Type B pancreatic cell (in vitro differentiated cells): ENCODE measurements around the gene GABRR3. TPM values are rescaled to one million over a fixed set of nuclear protein-coding genes. Genes with fewer than 3 reads are reported as not detected.

Source experiments
- DNase-seq: peaks from one replicate; pipeline ENCODE4 v3.0.0; 2021; ENCODE audit warnings: mixed read lengths; ENCODE audit not compliant: unreplicated experiment; ENCODE audit errors: extremely low spot score
- H3K27ac Mint-ChIP-seq: 2 replicates; pipeline ENCODE4 v1.8.0; 2021; ENCODE audit warnings: mild to moderate bottlenecking, mixed read lengths
- H3K27me3 Mint-ChIP-seq: 2 replicates; pipeline ENCODE4 v1.8.0; 2021; ENCODE audit warnings: mixed read lengths
- H3K36me3 Mint-ChIP-seq: 2 replicates; pipeline ENCODE4 v1.8.0; 2021; ENCODE audit warnings: mixed read lengths
- H3K4me1 Mint-ChIP-seq: one replicate; pipeline ENCODE4 v1.8.0; 2021; ENCODE audit warnings: mixed read lengths; ENCODE audit not compliant: unreplicated experiment
- H3K4me3 Mint-ChIP-seq: 2 replicates; pipeline ENCODE4 v1.8.0; 2021; ENCODE audit warnings: mild to moderate bottlenecking, mixed read lengths
- H3K9me3 Mint-ChIP-seq: 2 replicates; pipeline ENCODE4 v1.8.0; 2021; ENCODE audit warnings: mixed read lengths
- total RNA-seq: library from RNA; stranded (reverse); gene quantifications from 2 replicates; pipeline ENCODE4 v1.2.1, GENCODE V29; 2021; ENCODE audit warnings: low replicate concordance
- TF ChIP-seq, protein P1 (sequence below): fragments of 200-600 bp; sonication (generic); conservative IDR thresholded peaks from 2 replicates; pipeline ENCODE4 v1.5.0; 2021; ENCODE audit warnings: antibody characterized with exemption, mild to moderate bottlenecking

GABRR3 gene
- total RNA-seq, 1 donor from 2014 or later = not detected

DNA sequence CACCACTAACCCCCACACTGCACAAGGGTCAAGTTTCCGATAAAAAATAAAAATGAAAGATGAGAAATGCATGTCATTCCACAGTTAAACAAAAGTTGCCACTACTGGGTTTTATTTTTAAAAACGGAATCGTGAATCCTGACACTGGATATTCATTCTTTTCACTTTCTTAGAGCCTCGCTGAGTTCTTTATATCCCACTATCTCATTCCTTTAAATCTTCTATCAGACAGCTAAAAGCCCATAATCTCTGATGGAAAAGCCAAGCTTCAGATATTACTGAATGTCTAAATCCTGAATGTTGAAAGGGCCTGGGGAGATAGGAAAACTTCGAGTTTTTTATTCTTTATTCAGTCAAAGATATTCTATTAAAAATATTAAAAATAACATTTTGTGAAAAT is 74.6 kb downstream of the GABRR3 start:
- Mint-ChIP-seq H3K27ac (no peak overlapping the region), H3K36me3 (peaks cover 37% of the 10 kb centered on the region), H3K4me3 (no peak overlapping the region), H3K9me3 (no peaks in the 10 kb centered on the region), H3K4me1 (peaks cover 16% of the 10 kb centered on the region), H3K27me3 (no peaks in the 10 kb centered on the region)
- DNase-seq = no peak
- TF ChIP-seq, protein P1, sequence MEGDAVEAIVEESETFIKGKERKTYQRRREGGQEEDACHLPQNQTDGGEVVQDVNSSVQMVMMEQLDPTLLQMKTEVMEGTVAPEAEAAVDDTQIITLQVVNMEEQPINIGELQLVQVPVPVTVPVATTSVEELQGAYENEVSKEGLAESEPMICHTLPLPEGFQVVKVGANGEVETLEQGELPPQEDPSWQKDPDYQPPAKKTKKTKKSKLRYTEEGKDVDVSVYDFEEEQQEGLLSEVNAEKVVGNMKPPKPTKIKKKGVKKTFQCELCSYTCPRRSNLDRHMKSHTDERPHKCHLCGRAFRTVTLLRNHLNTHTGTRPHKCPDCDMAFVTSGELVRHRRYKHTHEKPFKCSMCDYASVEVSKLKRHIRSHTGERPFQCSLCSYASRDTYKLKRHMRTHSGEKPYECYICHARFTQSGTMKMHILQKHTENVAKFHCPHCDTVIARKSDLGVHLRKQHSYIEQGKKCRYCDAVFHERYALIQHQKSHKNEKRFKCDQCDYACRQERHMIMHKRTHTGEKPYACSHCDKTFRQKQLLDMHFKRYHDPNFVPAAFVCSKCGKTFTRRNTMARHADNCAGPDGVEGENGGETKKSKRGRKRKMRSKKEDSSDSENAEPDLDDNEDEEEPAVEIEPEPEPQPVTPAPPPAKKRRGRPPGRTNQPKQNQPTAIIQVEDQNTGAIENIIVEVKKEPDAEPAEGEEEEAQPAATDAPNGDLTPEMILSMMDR = no peak

GRCh38 chr3:97959872-97960271 is 75.2 kb downstream of the GABRR3 start:
- Mint-ChIP-seq H3K4me1 (peaks cover 16% of the 10 kb centered on the region), H3K27ac (no peak overlapping the region), H3K27me3 (no peaks in the 10 kb centered on the region), H3K9me3 (no peaks in the 10 kb centered on the region), H3K36me3 (peaks cover 36% of the 10 kb centered on the region), H3K4me3 (no peak overlapping the region)
- TF ChIP-seq, protein P1 = no peak
- DNase-seq = no peak

DNA sequence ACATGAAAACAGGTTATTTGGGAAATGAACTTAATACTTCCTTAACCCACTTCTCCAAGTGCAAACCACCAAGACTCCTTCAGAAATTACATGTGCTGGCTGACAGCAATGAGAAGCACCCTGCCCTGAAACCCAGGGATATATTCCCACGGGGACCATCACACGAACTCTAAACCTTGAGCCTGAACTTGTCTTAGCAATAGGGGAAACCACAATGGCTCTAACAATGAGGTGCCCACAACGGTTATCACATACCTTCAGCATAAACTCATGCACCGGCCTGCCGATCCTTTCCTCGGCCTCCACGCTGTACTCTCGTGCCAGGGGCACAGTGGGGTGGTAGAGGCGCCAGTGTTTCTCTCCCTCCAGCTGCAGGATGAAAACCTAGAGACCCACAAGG is 76.3 kb downstream of the GABRR3 start:
- H3K4me3 Mint-ChIP-seq = no peak overlapping the region
- DNase-seq = no peak
- H3K27ac Mint-ChIP-seq = no peak overlapping the region
- TF ChIP-seq, protein P1 = no peak
- H3K36me3 Mint-ChIP-seq = peaks cover 35% of the 10 kb centered on the region
- H3K27me3 Mint-ChIP-seq = no peaks in the 10 kb centered on the region
- H3K4me1 Mint-ChIP-seq = peaks cover 16% of the 10 kb centered on the region
- H3K9me3 Mint-ChIP-seq = no peaks in the 10 kb centered on the region

DNA sequence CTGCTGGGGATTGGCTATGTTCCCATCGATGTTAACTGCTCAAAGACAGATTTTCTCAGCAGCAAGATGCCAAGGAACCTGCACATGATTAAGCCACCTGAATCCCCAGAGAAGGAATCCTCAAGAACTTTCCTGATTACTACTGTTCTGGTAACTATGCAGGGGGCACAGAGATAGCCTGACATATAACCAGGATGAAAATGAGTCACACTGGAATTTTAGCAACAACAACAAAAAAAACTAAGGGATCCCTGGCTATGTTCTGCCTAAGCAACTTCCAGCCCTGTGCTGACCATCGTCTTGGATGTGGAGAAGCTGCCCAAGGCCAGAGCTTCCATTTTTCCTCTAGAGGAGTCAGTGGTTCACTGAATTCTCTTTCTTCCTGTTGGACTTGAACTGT is 76.7 kb downstream of the GABRR3 start:
- Mint-ChIP-seq H3K4me3 (no peak overlapping the region), H3K27ac (no peak overlapping the region), H3K36me3 (peaks cover 31% of the 10 kb centered on the region), H3K4me1 (peaks cover 16% of the 10 kb centered on the region), H3K27me3 (no peaks in the 10 kb centered on the region), H3K9me3 (no peaks in the 10 kb centered on the region)
- TF ChIP-seq, protein P1 = no peak
- no peak for DNase-seq

DNA sequence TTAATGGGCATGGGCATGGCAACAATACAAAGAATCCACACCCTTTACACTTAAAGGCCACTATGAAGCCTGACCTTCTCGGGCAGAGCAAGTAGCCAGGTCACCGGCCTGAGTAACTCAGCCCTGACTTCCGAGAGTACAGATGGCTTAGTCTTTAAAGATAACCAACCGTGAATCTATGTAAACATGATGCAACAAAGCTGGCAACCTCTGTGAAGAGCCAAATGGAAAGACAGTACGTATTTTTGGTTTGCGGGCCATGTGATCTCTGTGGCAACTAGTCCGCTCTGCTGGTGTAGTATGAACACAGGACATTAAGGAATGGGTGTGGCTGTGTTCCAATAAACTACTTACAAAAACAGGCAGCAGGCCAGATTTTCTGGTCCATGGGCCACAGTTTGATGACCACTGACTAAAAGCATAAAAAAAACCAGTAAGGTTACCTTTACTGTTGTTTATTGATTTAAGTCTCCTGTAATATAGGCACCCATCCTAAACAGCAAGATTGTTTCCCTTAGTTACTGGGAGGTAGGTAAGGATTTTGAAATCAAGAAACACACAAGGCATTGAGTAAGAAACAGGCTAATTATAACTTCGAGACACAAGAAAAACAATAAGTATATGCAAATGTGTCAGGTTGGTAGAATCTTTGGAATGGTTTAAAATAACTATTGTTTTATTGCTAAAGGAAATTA is 77.4 kb downstream of the GABRR3 start:
- Mint-ChIP-seq H3K9me3 (no peaks in the 10 kb centered on the region), H3K36me3 (peaks cover 35% of the 10 kb centered on the region)
- TF ChIP-seq, protein P1 = no peak

More for the DNA sequence above, 77.4 kb downstream of the GABRR3 start:
- H3K4me1 Mint-ChIP-seq = peaks cover 16% of the 10 kb centered on the region
- no peak overlapping the region for H3K4me3 Mint-ChIP-seq
- no peak overlapping the region for H3K27ac Mint-ChIP-seq
- H3K27me3 Mint-ChIP-seq = no peaks in the 10 kb centered on the region
- no peak for DNase-seq
